Activated B cell treated with CpG ODN at 0.5 μM for 24 hours (primary cell): ENCODE results near the gene DAPK1. TPM values are rescaled to one million over a fixed set of nuclear protein-coding genes. Genes with fewer than 3 reads are reported as not detected.

ENCODE experiments used
- ATAC-seq: fragments of 200-7000 bp; cut with Tn5 transposase; one replicate; pipeline ENCODE4 v1.10.0; 2021; ENCODE audit warnings: low read depth, mild to moderate bottlenecking, moderate library complexity
- CTCF ChIA-PET: fragments of 350-600 bp; sonication (Branson Sonifier 250); formaldehyde crosslinking; loops from one replicate; lab custom pipeline; 2021; ENCODE audit warnings: antibody characterized with exemption; lab: Charles Lee
- POLR2A ChIA-PET: fragments of 350-600 bp; sonication (Branson Sonifier 250); formaldehyde crosslinking; loops from one replicate; lab custom pipeline; 2021; ENCODE audit warnings: antibody characterized with exemption; lab: Charles Lee
- DNase-seq: peaks from one replicate; pipeline ENCODE4 v3.0.0; 2022
- H3K27ac Mint-ChIP-seq: one replicate; pipeline ENCODE4 v1.8.0; 2020; ENCODE audit warnings: mixed read lengths
- H3K27me3 Mint-ChIP-seq: one replicate; pipeline ENCODE4 v1.8.0; 2021; ENCODE audit warnings: mixed read lengths
- H3K36me3 Mint-ChIP-seq: one replicate; pipeline ENCODE4 v1.8.0; 2021; ENCODE audit warnings: low read depth, mixed read lengths
- H3K4me1 Mint-ChIP-seq: one replicate; pipeline ENCODE4 v1.8.0; 2021; ENCODE audit warnings: mixed read lengths
- H3K4me3 Mint-ChIP-seq: one replicate; pipeline ENCODE4 v1.8.0; 2020; ENCODE audit warnings: mild to moderate bottlenecking, mixed read lengths
- H3K9me3 Mint-ChIP-seq: one replicate; pipeline ENCODE4 v1.8.0; 2020; ENCODE audit warnings: mixed read lengths
- CTCF ChIP-seq: fragments of 200-600 bp; IDR thresholded peaks from one replicate; pipeline ENCODE4 v1.8.0; 2022; ENCODE audit warnings: antibody characterized with exemption, mild to moderate bottlenecking
- intact Hi-C: fragments of 100-400 bp; cut with micrococcal nuclease; formaldehyde crosslinking; loops from one replicate; pipeline ENCODE4 v1.15.1; 2024
- total RNA-seq: library from RNA; stranded (reverse); gene quantifications from 2 replicates; pipeline ENCODE4 v1.2.3, GENCODE V29; 2022

The DAPK1 gene
- total RNA-seq, 1 donor from 2014 or later: 1.0 TPM

GRCh38 chr9:87668722-87669121, 171.1 kb downstream of the DAPK1 start:
- ATAC-seq: no peak

DNA sequence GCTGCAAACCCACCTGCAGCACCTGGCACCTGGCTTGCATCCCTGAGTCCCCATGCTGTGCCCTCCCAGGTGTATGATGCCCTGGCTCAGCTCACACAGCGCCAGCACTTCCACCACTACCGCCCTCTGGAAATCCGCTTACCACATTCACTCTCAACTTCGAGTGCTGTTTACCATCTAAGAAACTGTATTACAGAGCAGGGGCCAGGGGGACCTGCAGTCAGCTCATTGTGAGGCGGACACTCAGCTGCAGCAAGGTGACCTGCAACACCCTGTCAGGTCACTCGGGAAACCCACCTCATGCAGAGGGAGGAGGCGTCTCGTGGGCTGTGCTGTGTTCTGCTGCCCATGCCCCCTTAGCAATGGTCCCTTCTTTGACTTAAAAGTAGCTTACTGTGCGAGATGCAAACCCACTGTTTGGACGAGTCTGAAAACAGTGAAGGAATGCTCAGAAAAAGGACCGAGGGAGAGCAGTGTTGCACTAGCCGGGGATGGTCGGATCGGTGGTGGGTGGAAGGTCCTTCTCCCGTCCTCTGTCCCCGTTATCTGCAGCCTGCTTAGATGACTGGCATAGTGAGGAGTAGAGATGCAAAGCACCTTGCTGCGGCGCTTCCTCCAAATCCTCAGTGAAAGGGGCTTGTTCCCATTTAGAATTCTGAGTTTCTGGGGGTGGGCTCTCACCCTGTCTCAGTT, 173.1 kb downstream of the DAPK1 start:
- intact Hi-C loops: no loop called here
- Mint-ChIP-seq H3K36me3 (no peaks in the 10 kb centered on the region), H3K27me3 (no peaks in the 10 kb centered on the region), H3K4me1 (no peaks in the 10 kb centered on the region), H3K4me3 (no peak overlapping the region), H3K9me3 (no peaks in the 10 kb centered on the region), H3K27ac (no peak overlapping the region)
- TF ChIP-seq CTCF: no peak
- ChIA-PET POLR2A (no interaction called here), CTCF (no interaction called here)
- ATAC-seq (no peak), DNase-seq (no peak)

More at GRCh38 chr9:87668722-87669121, 171.1 kb downstream of the DAPK1 start:
- Mint-ChIP-seq H3K4me1 (no peaks in the 10 kb centered on the region), H3K36me3 (no peaks in the 10 kb centered on the region), H3K9me3 (no peaks in the 10 kb centered on the region), H3K4me3 (no peak overlapping the region), H3K27me3 (no peaks in the 10 kb centered on the region), H3K27ac (no peak overlapping the region)
- POLR2A ChIA-PET: no interaction called here
- CTCF ChIA-PET: no interaction called here
- no peak for DNase-seq
- TF ChIP-seq CTCF: no peak
- intact Hi-C loops: loop anchor here (10.0 kb wide), 1 partner anchor 1234 kb away; no protein-coding TSS in a partner anchor

DNA sequence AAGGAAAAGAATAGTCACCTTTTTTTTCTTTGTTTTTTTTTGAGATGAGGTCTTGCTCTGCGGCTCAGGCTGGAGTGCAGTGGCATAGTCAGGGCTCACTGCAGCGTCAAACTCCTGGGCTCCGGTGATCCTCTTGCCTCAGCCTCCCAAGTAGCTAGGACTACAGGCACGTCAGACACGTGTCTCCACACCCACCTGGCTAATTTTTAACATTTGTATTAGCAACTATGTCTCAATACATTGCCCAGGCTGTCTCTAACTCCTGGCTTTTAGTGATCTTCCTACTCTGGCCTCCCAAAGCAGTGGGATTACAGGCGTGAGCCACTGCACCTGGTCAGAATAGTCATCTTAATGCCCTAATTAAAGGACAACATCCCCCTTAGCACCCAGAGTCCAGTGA, 173.8 kb downstream of the DAPK1 start:
- ATAC-seq: no peak
- no peaks in the 10 kb centered on the region for H3K27me3 Mint-ChIP-seq
- intact Hi-C loops: no loop called here

GRCh38 chr9:87671925-87672324, 174.3 kb downstream of the DAPK1 start:
- ChIA-PET CTCF (no interaction called here), POLR2A (no interaction called here)
- ATAC-seq (no peak), DNase-seq (no peak)
- Mint-ChIP-seq H3K9me3 (no peaks in the 10 kb centered on the region), H3K27me3 (no peaks in the 10 kb centered on the region), H3K4me3 (no peak overlapping the region), H3K27ac (no peak overlapping the region), H3K36me3 (no peaks in the 10 kb centered on the region), H3K4me1 (no peaks in the 10 kb centered on the region)
- intact Hi-C loops: no loop called here
- no peak for TF ChIP-seq CTCF

More for the DNA sequence above, 173.8 kb downstream of the DAPK1 start:
- CTCF ChIA-PET: no interaction called here
- H3K4me1 Mint-ChIP-seq: no peaks in the 10 kb centered on the region
- no peak overlapping the region for H3K27ac Mint-ChIP-seq
- DNase-seq: no peak
- H3K9me3 Mint-ChIP-seq: no peaks in the 10 kb centered on the region
- TF ChIP-seq CTCF: no peak
- POLR2A ChIA-PET: no interaction called here
- no peak overlapping the region for H3K4me3 Mint-ChIP-seq
- H3K36me3 Mint-ChIP-seq: no peaks in the 10 kb centered on the region

DNA sequence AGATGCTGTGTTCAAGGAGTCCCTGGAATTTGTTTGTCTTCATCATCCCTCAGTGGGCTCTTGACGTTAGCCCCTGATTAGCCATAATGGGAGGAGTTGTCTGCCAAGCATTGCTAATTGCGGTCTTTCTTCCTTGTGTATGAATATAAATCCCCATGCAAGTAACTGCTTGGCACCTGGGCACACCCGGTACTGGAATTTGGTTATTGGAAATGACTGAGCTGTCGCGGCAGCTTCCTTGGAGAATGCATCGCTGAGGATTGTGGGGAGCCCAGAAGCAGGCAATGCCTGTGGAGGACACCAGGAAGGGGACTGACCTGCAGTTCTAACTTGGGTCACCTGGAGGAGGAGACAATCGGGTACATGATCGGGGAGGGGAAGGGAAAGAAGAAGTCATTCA, 174.9 kb downstream of the DAPK1 start:
- no peaks in the 10 kb centered on the region for H3K36me3 Mint-ChIP-seq
- H3K4me3 Mint-ChIP-seq: no peak overlapping the region
- DNase-seq: no peak
- POLR2A ChIA-PET: no interaction called here
- no peak for TF ChIP-seq CTCF
- H3K27ac Mint-ChIP-seq: no peak overlapping the region
- no peaks in the 10 kb centered on the region for H3K9me3 Mint-ChIP-seq
- CTCF ChIA-PET: no interaction called here
- intact Hi-C loops: no loop called here
- no peaks in the 10 kb centered on the region for H3K4me1 Mint-ChIP-seq
- ATAC-seq: no peak
- no peaks in the 10 kb centered on the region for H3K27me3 Mint-ChIP-seq
